HG03439 (cell line): ENCODE data around the gene CST1.
"Not testable (repeated sequence)": the region's sequence is repeated elsewhere in the genome, so short reads cannot be mapped to it uniquely, and the experiment has no call there.

Experiments used
- ATAC-seq: cut with Tn5 transposase; IDR thresholded peaks from one replicate; pipeline ENCODE4 v1.9.1; 2021; ENCODE audit warnings: mild to moderate bottlenecking, moderate library complexity; ENCODE audit not compliant: unreplicated experiment

The CST1 gene

DNA sequence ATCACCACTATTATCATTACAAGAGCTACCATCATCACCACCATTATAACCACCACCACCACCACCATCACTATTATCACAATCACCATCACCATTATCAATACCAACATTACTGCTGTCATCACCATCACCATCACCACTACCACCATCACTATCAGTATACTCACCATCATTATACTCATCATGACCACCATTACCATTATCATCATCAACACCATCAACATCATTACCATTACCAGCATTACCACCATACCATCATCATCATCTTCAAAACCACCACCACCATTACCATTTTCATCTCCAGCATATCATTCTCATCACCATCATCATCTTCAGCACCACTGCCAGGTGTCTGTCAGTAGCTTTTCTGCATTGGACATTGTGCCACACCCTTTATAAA lies 39.0 kb downstream of the CST1 start:
- not testable (repeated sequence) for ATAC-seq

DNA sequence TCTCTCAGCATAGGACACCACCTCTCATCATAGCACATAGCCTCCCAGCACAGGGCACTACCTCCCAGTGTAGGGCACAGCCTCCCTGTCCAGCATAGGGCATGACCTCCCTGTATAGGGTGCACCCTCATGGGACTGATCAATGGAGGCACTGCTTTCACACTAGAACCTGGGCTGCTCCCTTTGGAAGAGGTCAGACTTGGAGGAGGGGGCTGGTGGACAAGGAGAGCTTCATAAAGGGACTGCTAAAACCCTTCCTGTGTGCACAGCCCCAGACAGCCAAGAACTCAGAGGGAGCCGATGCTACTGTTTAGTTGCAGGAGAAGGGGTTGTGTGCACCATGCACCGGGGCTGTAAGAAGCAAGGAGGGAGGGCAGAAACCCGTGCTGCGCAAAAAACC lies 40.0 kb downstream of the CST1 start:
- ATAC-seq, result no peak

DNA sequence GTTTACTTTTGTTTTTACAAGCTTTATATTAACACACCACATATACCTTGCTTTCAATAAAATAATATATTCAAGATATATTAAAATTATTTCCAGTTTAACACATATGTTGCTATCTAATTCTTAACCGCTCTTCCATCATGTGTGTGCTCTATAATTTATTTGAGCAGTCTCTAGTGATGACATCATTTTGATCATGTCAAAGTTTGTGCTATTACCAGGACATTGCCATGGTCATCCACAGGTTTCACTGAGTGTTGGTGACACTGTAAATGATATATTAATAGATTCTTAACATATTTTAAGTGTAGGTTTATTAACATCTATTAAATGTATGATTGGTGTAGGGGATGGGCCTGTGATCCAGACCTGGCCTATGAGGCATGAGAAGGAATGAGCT lies 44.8 kb downstream of the CST1 start:
- no peak for ATAC-seq

DNA sequence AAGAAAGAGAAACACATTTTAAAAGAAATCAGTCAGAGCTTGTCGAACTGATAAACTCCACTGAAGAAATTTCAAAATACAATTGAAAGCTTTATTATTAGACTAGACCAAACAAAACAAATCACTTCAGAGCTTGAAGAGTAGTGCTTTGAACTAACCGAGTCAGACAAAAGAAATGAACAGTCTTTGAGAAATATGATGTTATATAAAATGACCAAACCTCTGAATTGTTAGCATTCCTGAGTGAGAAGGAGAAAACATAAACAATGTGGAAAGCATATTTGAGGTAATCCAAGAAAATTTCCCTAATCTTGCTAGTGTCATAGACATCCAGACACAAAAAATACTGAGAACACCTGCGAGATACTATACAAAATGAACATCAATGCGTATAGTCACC lies 48.7 kb downstream of the CST1 start:
- ATAC-seq, result no peak

DNA sequence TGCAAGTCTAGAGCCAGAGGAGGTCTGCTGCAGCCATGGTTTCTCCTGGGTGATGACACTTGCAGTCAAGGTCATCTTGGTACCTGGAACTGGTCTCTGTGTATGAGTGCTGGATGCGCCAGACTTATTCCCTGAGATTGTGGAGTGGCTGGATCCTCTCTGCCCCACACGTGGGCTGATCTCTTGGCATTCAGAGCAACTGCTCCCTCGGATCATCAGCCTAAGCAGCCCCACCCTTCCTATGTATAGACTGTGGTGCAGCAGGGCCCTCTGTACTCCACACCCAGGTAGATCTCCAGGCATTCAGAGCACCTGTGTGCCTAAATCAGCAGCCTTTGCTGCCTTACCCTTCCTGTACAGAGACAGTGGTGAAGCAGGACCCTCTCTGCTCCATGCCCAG lies 49.8 kb downstream of the CST1 start:
- no peak for ATAC-seq

DNA sequence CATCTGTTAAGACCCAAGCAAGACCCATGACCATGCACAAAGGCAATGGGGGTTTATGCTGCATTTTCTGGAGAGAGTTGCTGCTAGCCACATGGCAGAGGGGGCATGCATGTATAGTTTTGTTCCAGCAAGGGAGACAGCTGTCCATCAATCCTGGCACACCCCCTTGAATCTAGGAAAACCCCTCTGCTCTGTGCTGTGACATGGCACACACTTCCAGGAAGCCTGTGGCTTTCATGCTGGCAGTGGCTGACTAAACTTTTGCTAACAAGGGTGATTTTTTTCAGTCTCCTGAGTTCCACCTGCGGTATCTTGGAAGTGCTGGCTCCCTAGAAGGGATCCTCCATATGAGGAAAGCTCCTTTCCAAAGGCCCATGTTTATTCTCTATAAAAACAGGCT lies 52.8 kb downstream of the CST1 start:
- no peak for ATAC-seq
